DND-41 (cell line): ENCODE measurements around the gene OR7D4.

ENCODE experiments used
- CTCF ChIP-seq: IDR thresholded peaks from 2 replicates; pipeline ENCODE4 v1.5.1; 2012; ENCODE audit warnings: borderline replicate concordance, low read length, moderate library complexity, mild to moderate bottlenecking; ENCODE audit not compliant: poor library complexity, severe bottlenecking; ENCODE audit errors: extremely low read depth
- EZH2 ChIP-seq: IDR thresholded peaks from 3 replicates; pipeline ENCODE4 v1.6.1; 2012; ENCODE audit warnings: borderline replicate concordance, low read depth, mild to moderate bottlenecking, moderate library complexity, low read length, inconsistent platforms; ENCODE audit not compliant: severe bottlenecking

DNA sequence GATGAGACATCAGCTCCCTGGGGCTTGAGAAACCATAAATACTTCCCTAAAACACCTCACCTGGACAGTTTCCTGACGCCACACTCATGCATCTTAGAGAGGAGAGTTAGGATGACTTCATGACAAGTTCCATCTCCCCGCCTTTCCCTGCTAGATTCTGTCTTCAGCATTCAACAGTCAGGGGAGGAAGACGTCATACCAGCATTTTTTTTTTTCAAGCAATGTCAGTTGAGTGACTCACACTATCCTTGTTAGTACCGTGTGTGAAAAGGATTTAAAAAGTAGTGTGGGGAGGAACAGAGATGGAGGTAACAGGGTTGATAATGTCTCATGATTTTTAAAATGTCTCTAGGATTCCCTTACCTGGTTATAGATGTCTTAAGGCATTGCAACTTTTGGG, 40.5 kb downstream of the OR7D4 start, which contains the start of gene OR7D2:
- TF ChIP-seq CTCF = no peak
- no peak for TF ChIP-seq EZH2
